ENCODE data around the gene CRACR2A.

The CRACR2A gene

GRCh38 chr12:3697311-3697870 is 55.5 kb downstream of the CRACR2A start:
- no peak for TF ChIP-seq TCF12 (IDR thresholded peaks at IDR 0.05; ENCODE audit: low read depth)
- TF ChIP-seq CREB1 (IDR thresholded peaks at IDR 0.05; ENCODE audit: low read depth): no peak
- TF ChIP-seq EGR1 (IDR thresholded peaks at IDR 0.05): no peak

GRCh38 chr12:3694673-3695072 is 58.2 kb downstream of the CRACR2A start:
- TF ChIP-seq TCF12 (IDR thresholded peaks at IDR 0.05; ENCODE audit: low read depth) (no peak), TEAD4 (IDR thresholded peaks at IDR 0.05) (no peak), ZBTB7A (IDR thresholded peaks at IDR 0.05; ENCODE audit: low read depth) (no peak), USF1 (IDR thresholded peaks at IDR 0.05) (no peak), EP300 (IDR thresholded peaks at IDR 0.05; ENCODE audit: borderline replicate concordance) (no peak), TAF1 (IDR thresholded peaks at IDR 0.05; ENCODE audit: low read depth) (no peak), YY1 (IDR thresholded peaks at IDR 0.05; ENCODE audit: low read depth) (no peak), EGR1 (IDR thresholded peaks at IDR 0.05) (no peak)

GRCh38 chr12:3692616-3693365 is 60.1 kb downstream of the CRACR2A start:
- TF ChIP-seq RAD21 (IDR thresholded peaks at IDR 0.05; ENCODE audit: low read depth) (no peak), EGR1 (IDR thresholded peaks at IDR 0.05) (no peak), TCF12 (IDR thresholded peaks at IDR 0.05; ENCODE audit: low read depth) (no peak), REST (IDR thresholded peaks at IDR 0.05; ENCODE audit: low read depth) (no peak), YY1 (IDR thresholded peaks at IDR 0.05; ENCODE audit: low read depth) (no peak), EP300 (IDR thresholded peaks at IDR 0.05; ENCODE audit: borderline replicate concordance) (no peak), USF1 (IDR thresholded peaks at IDR 0.05) (no peak), NFIC (IDR thresholded peaks at IDR 0.05) (no peak)

GRCh38 chr12:3686463-3686862 is 66.4 kb downstream of the CRACR2A start:
- TF ChIP-seq RAD21 (IDR thresholded peaks at IDR 0.05; ENCODE audit: low read depth): no peak

GRCh38 chr12:3685830-3686229 is 67.1 kb downstream of the CRACR2A start:
- TF ChIP-seq TAF1 (IDR thresholded peaks at IDR 0.05; ENCODE audit: low read depth): no peak
- TF ChIP-seq ZBTB7A (IDR thresholded peaks at IDR 0.05; ENCODE audit: low read depth): no peak
- no peak for TF ChIP-seq FOXM1 (IDR thresholded peaks at IDR 0.05; ENCODE audit: borderline replicate concordance, low read depth)
- no peak for TF ChIP-seq CREB1 (IDR thresholded peaks at IDR 0.05; ENCODE audit: low read depth)
- no peak for TF ChIP-seq RAD21 (IDR thresholded peaks at IDR 0.05; ENCODE audit: low read depth)
- no peak for TF ChIP-seq CEBPB (IDR thresholded peaks at IDR 0.05)

- TF ChIP-seq TEAD4 (IDR thresholded peaks at IDR 0.05): no peak
- no peak for TF ChIP-seq EP300 (IDR thresholded peaks at IDR 0.05; ENCODE audit: borderline replicate concordance)
- no peak for TF ChIP-seq FOXM1 (IDR thresholded peaks at IDR 0.05; ENCODE audit: borderline replicate concordance, low read depth)
- no peak for TF ChIP-seq CREB1 (IDR thresholded peaks at IDR 0.05; ENCODE audit: low read depth)
- no peak for TF ChIP-seq CEBPB (IDR thresholded peaks at IDR 0.05)
- TF ChIP-seq ZBTB7A (IDR thresholded peaks at IDR 0.05; ENCODE audit: low read depth): no peak
- no peak for TF ChIP-seq RAD21 (IDR thresholded peaks at IDR 0.05; ENCODE audit: low read depth)
- no peak for TF ChIP-seq USF1 (IDR thresholded peaks at IDR 0.05)
- no peak for TF ChIP-seq YY1 (IDR thresholded peaks at IDR 0.05; ENCODE audit: low read depth)
- no peak for TF ChIP-seq MAX (IDR thresholded peaks at IDR 0.05)
- no peak for TF ChIP-seq REST (IDR thresholded peaks at IDR 0.05; ENCODE audit: low read depth)
- no peak for TF ChIP-seq TAF1 (IDR thresholded peaks at IDR 0.05; ENCODE audit: low read depth)
- TF ChIP-seq EGR1 (IDR thresholded peaks at IDR 0.05): no peak
- TF ChIP-seq NFIC (IDR thresholded peaks at IDR 0.05): no peak
- no peak for TF ChIP-seq TCF12 (IDR thresholded peaks at IDR 0.05; ENCODE audit: low read depth)
Measured at GRCh38 chr12:3684449-3685051, 68.4 kb downstream of the CRACR2A start.

Data from Ishikawa (cell line).